ENCODE results near the gene CEP41.

The CEP41 gene

DNA sequence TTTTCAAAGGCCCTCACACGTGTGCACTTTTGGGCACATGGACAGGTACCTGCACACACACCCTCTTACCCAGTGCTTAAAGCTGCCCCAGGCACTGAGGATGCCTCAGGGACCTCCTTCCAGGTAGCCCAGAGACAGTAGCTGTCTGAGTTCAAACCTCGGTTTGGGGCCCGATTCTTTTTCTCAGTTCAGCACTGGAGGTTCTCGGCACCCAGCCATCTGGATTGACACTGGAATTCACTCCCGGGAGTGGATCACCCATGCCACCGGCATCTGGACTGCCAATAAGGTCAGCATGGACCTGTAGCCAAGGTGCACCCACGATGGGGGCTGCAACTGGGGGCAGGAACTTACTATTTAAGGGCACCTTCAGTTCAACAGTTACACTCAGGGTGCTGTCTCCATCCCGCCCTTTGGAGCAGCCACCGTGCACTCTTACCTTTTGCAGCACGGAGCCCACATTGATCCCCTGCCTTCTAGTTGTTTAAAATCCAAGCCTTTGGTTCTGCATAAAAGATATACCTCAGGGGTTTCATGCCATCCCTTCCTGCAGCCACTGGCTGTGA lies 78.5 kb downstream of the CEP41 start:
- H3K36me3 ChIP-seq (replicated peaks; ENCODE audit: insufficient read depth, low read length), result no peaks in the 10 kb centered on the region
- H3K27ac ChIP-seq (ENCODE audit: low read length), result no peak overlapping the region
- no peak overlapping the region for H3K4me3 ChIP-seq (ENCODE audit: low read length)

DNA sequence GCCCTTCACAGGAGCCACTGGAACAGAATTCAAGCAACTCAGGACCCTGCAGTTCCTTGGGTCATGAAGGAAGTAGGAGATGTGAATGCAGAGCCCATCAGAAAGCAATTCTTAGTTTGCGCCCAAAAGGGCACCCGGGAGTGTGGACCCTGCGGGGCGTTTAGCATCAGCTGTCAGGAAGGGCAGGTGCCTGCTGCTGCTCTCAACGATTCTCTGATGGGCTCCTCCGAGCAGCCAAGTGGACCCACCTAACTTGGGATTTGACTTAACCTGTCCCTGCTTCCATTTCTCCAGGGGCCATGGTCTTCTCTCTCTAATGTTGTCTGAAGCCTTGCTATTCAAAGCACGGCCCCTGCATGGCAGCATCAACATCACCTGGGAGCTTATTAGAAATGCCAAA lies 79.1 kb downstream of the CEP41 start:
- TF ChIP-seq EZH2phosphoT487 (IDR thresholded peaks at IDR 0.05; ENCODE audit: low read length), result no peak
- TF ChIP-seq, protein P1, sequence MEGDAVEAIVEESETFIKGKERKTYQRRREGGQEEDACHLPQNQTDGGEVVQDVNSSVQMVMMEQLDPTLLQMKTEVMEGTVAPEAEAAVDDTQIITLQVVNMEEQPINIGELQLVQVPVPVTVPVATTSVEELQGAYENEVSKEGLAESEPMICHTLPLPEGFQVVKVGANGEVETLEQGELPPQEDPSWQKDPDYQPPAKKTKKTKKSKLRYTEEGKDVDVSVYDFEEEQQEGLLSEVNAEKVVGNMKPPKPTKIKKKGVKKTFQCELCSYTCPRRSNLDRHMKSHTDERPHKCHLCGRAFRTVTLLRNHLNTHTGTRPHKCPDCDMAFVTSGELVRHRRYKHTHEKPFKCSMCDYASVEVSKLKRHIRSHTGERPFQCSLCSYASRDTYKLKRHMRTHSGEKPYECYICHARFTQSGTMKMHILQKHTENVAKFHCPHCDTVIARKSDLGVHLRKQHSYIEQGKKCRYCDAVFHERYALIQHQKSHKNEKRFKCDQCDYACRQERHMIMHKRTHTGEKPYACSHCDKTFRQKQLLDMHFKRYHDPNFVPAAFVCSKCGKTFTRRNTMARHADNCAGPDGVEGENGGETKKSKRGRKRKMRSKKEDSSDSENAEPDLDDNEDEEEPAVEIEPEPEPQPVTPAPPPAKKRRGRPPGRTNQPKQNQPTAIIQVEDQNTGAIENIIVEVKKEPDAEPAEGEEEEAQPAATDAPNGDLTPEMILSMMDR (IDR thresholded peaks at IDR 0.05; ENCODE audit: low read length), result no peak
- TF ChIP-seq EZH2 (optimal IDR thresholded peaks at IDR 0.05; ENCODE audit: low read depth, low read length), result no peak
- no peaks in the 10 kb centered on the region for H3K36me3 ChIP-seq (replicated peaks; ENCODE audit: insufficient read depth, low read length)
- H3K27me3 ChIP-seq (replicated peaks; ENCODE audit: insufficient read depth, low read length), result no peaks in the 10 kb centered on the region
- no peaks in the 10 kb centered on the region for H3K79me2 ChIP-seq (ENCODE audit: low read length)
- H3K9ac ChIP-seq (ENCODE audit: low read length), result no peak overlapping the region
- no peaks in the 10 kb centered on the region for H3K9me3 ChIP-seq (replicated peaks; ENCODE audit: insufficient read depth, low read length)
- no peaks in the 10 kb centered on the region for H3F3A ChIP-seq (ENCODE audit: insufficient read depth, low read length)
- H3K4me3 ChIP-seq (ENCODE audit: low read length), result no peak overlapping the region
- no peak for DNase-seq
- no peak overlapping the region for H3K27ac ChIP-seq (ENCODE audit: low read length)
- no peaks in the 10 kb centered on the region for H4K20me1 ChIP-seq (ENCODE audit: insufficient read depth, low read length)
- no peaks in the 10 kb centered on the region for H3K9me2 ChIP-seq (replicated peaks; ENCODE audit: insufficient read depth, low read length)
- H3K4me1 ChIP-seq (ENCODE audit: low read length), result no peaks in the 10 kb centered on the region
- H2AFZ ChIP-seq (ENCODE audit: low read length), result no peak overlapping the region
- H3K4me2 ChIP-seq (ENCODE audit: low read depth, low read length), result no peak overlapping the region

More for the DNA sequence above, 78.5 kb downstream of the CEP41 start:
- Histone ChIP-seq H3K9me2 (replicated peaks; ENCODE audit: insufficient read depth, low read length) (no peaks in the 10 kb centered on the region), H3K9ac (ENCODE audit: low read length) (no peak overlapping the region), H2AFZ (ENCODE audit: low read length) (no peak overlapping the region), H3F3A (ENCODE audit: insufficient read depth, low read length) (no peaks in the 10 kb centered on the region), H3K4me1 (ENCODE audit: low read length) (no peaks in the 10 kb centered on the region), H3K9me3 (replicated peaks; ENCODE audit: insufficient read depth, low read length) (no peaks in the 10 kb centered on the region), H3K4me2 (ENCODE audit: low read depth, low read length) (no peak overlapping the region), H4K20me1 (ENCODE audit: insufficient read depth, low read length) (no peaks in the 10 kb centered on the region), H3K27me3 (replicated peaks; ENCODE audit: insufficient read depth, low read length) (no peaks in the 10 kb centered on the region), H3K79me2 (ENCODE audit: low read length) (no peaks in the 10 kb centered on the region)
- DNase-seq, result no peak
- TF ChIP-seq, protein P1 (IDR thresholded peaks at IDR 0.05; ENCODE audit: low read length), result no peak
- no peak for TF ChIP-seq EZH2phosphoT487 (IDR thresholded peaks at IDR 0.05; ENCODE audit: low read length)
- no peak for TF ChIP-seq EZH2 (optimal IDR thresholded peaks at IDR 0.05; ENCODE audit: low read depth, low read length)

DNA sequence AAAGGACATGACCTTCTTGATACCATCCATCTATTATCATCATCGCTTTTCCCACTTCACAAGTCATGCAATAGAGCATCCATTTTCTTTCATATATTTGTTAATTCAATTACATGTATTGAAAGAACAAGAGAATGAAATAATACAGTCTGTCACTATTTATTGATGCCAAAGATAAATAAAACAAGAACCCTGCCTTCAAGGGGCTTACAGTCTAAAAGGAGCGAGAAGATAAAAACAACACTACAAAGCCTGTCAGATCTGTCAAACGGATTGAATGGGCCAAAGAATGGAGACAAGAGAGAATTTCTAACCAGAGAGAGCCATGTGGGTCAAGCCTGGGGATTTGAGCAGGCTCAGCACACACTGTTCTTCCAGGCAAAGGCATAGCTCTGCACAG lies 80.3 kb downstream of the CEP41 start:
- H3K9me3 ChIP-seq (replicated peaks; ENCODE audit: insufficient read depth, low read length), result no peaks in the 10 kb centered on the region
- no peaks in the 10 kb centered on the region for H4K20me1 ChIP-seq (ENCODE audit: insufficient read depth, low read length)

More for the DNA sequence above, 80.3 kb downstream of the CEP41 start:
- Histone ChIP-seq H3F3A (ENCODE audit: insufficient read depth, low read length) (no peaks in the 10 kb centered on the region), H2AFZ (ENCODE audit: low read length) (no peak overlapping the region), H3K36me3 (replicated peaks; ENCODE audit: insufficient read depth, low read length) (no peaks in the 10 kb centered on the region), H3K79me2 (ENCODE audit: low read length) (no peaks in the 10 kb centered on the region), H3K27ac (ENCODE audit: low read length) (no peak overlapping the region), H3K9me2 (replicated peaks; ENCODE audit: insufficient read depth, low read length) (no peaks in the 10 kb centered on the region), H3K4me3 (ENCODE audit: low read length) (no peak overlapping the region), H3K4me2 (ENCODE audit: low read depth, low read length) (no peak overlapping the region), H3K4me1 (ENCODE audit: low read length) (no peaks in the 10 kb centered on the region), H3K27me3 (replicated peaks; ENCODE audit: insufficient read depth, low read length) (no peaks in the 10 kb centered on the region), H3K9ac (ENCODE audit: low read length) (no peak overlapping the region)
- no peak for TF ChIP-seq EZH2phosphoT487 (IDR thresholded peaks at IDR 0.05; ENCODE audit: low read length)
- TF ChIP-seq EZH2 (optimal IDR thresholded peaks at IDR 0.05; ENCODE audit: low read depth, low read length), result no peak
- TF ChIP-seq, protein P1 (IDR thresholded peaks at IDR 0.05; ENCODE audit: low read length), result no peak
- DNase-seq, result no peak
